ENCODE measurements around the gene AGAP1.
"Not testable (repeated sequence)": the region's sequence is repeated elsewhere in the genome, so short reads cannot be mapped to it uniquely, and the experiment has no call there.

The AGAP1 gene

GRCh38 chr2:236089271-236090026 is 595.6 kb downstream of the AGAP1 start:
- no peak for DNase-seq

- no peak for DNase-seq
Observed at GRCh38 chr2:236090027-236090382, 596.2 kb downstream of the AGAP1 start.

GRCh38 chr2:236090826-236091225 is 597.0 kb downstream of the AGAP1 start:
- DNase-seq, result not testable (repeated sequence)

GRCh38 chr2:236092714-236093113 is 598.9 kb downstream of the AGAP1 start:
- DNase-seq, result no peak

GRCh38 chr2:236093134-236093533 is 599.3 kb downstream of the AGAP1 start:
- no peak for DNase-seq

- DNase-seq, result no peak
Observed at GRCh38 chr2:236095504-236095903, 601.7 kb downstream of the AGAP1 start.

- no peak for DNase-seq
Observed at GRCh38 chr2:236101311-236101950, 607.6 kb downstream of the AGAP1 start.

GRCh38 chr2:236102971-236103370 is 609.1 kb downstream of the AGAP1 start:
- no peak for DNase-seq

- no peak for DNase-seq
Observed at GRCh38 chr2:236103981-236104380, 610.1 kb downstream of the AGAP1 start.

GRCh38 chr2:236105955-236106607 is 612.2 kb downstream of the AGAP1 start:
- no peak for DNase-seq

- no peak for DNase-seq
Observed at GRCh38 chr2:236106761-236107160, 612.9 kb downstream of the AGAP1 start.

- no peak for DNase-seq
Observed at GRCh38 chr2:236107536-236107935, 613.7 kb downstream of the AGAP1 start.

- no peak for DNase-seq
Observed at GRCh38 chr2:236107942-236108625, 614.2 kb downstream of the AGAP1 start.

- DNase-seq, result no peak
Observed at GRCh38 chr2:236109061-236109460, 615.2 kb downstream of the AGAP1 start.

GRCh38 chr2:236109473-236109872 is 615.6 kb downstream of the AGAP1 start:
- DNase-seq, result no peak

GRCh38 chr2:236112466-236112865 is 618.6 kb downstream of the AGAP1 start:
- DNase-seq, result no peak

GRCh38 chr2:236113425-236113824 is 619.6 kb downstream of the AGAP1 start:
- no peak for DNase-seq

- DNase-seq, result no peak
Observed at GRCh38 chr2:236113948-236114347, 620.1 kb downstream of the AGAP1 start.

- DNase-seq, result no peak
Observed at GRCh38 chr2:236114959-236115358, 621.1 kb downstream of the AGAP1 start.

- DNase-seq, result no peak
Observed at GRCh38 chr2:236117401-236117800, 623.6 kb downstream of the AGAP1 start.

- DNase-seq, result no peak
Observed at GRCh38 chr2:236117861-236118269, 624.0 kb downstream of the AGAP1 start.

GRCh38 chr2:236119003-236119402 is 625.2 kb downstream of the AGAP1 start:
- DNase-seq, result no peak

- no peak for DNase-seq
Observed at GRCh38 chr2:236119476-236119875, 625.6 kb downstream of the AGAP1 start.

Measured in central memory CD4-positive, alpha-beta T cell (primary cell).